ENCODE data around the gene TEAD1.

- no peak for TF ChIP-seq EZH2 (IDR thresholded peaks at IDR 0.05; ENCODE audit: borderline replicate concordance, insufficient read depth, low read length, poor library complexity, severe bottlenecking)
- TF ChIP-seq CTCF (IDR thresholded peaks at IDR 0.05; ENCODE audit: poor library complexity, severe bottlenecking): no peak
- no peak for TF ChIP-seq EP300 (conservative IDR thresholded peaks at IDR 0.05; ENCODE audit: poor library complexity, severe bottlenecking)
- no peak for TF ChIP-seq POLR2AphosphoS5 (IDR thresholded peaks at IDR 0.05)
Observed at GRCh38 chr11:12674936-12675696, 895 bp downstream of the TEAD1 start.

All from neural cell (in vitro differentiated cells).